ENCODE measurements around the gene TNIK.

DNA sequence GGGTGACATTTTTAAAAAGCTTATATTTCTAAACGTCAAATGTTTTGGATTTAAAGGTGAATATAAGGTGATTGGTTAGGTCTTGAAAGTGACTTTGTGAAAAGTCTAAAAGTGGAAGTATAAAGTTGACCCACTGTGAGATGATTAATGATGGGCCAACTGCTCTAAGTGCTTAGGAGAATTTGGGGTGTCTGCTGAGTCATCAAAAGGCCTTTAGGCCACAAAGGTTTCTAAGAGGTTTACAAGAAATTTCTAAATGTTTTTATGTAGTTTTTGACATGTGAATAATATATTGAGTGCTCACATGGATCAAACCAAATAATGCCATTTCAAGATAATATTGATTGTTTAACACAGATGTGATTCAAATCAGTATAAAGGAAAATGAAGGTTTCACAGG, 394.5 kb downstream of the TNIK start:
- TF ChIP-seq EP300 (IDR thresholded peaks at IDR 0.05) (no peak), POLR2A (IDR thresholded peaks at IDR 0.05) (no peak)
- TF ChIP-seq, protein P1, sequence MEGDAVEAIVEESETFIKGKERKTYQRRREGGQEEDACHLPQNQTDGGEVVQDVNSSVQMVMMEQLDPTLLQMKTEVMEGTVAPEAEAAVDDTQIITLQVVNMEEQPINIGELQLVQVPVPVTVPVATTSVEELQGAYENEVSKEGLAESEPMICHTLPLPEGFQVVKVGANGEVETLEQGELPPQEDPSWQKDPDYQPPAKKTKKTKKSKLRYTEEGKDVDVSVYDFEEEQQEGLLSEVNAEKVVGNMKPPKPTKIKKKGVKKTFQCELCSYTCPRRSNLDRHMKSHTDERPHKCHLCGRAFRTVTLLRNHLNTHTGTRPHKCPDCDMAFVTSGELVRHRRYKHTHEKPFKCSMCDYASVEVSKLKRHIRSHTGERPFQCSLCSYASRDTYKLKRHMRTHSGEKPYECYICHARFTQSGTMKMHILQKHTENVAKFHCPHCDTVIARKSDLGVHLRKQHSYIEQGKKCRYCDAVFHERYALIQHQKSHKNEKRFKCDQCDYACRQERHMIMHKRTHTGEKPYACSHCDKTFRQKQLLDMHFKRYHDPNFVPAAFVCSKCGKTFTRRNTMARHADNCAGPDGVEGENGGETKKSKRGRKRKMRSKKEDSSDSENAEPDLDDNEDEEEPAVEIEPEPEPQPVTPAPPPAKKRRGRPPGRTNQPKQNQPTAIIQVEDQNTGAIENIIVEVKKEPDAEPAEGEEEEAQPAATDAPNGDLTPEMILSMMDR (IDR thresholded peaks at IDR 0.05) = no peak

All from stomach (tissue), 4 donors.